ENCODE results near the gene HOXA13. TPM values are rescaled to one million over a fixed set of nuclear protein-coding genes. Genes with fewer than 3 reads are reported as not detected.
A peak's percentile ranks its signal among the peaks of the same experiment; 100 is the strongest.

Gene HOXA13
- total and polyA plus RNA-seq, 4 donors, result not detected

DNA sequence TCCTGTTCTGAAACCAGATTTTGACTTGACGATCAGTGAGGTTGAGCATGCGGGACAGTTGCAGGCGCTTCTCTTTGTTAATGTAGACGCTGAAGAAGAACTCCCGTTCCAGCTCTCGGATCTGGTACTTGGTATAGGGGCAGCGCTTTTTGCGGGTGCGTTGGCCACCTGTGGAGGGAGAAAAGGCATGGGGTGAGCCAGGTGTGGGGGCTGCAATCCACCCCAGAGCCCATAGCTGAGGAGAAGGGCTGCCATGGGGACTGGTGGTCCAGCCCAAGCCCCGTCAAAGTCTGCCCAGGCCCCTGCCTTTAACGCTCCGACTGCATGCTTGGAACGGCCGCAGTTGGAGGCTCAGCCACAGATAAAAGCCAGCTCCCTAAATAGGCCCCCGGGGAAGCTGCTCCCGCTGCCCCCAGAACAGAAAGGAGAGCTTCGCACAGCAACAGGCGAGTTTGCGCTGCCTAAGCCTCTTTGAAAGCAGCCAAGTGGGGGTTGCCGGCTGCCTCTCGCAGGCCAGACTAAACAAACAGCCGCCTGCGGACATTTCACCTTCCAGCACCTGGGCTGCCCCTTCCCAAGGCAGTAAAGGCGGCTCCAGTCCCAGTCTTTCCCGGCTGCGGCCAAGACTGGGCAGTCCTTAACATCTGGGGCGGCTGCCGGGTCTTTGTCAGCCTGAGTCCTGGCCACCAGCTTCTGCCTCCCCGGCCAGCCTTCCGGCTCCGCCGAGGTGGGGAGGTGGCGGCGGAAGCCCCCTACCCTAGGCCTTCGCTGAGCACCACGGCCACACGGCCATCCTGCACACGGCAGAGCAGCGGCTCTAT is 16.8 kb downstream of the HOXA13 start:
- H3K9ac ChIP-seq (ENCODE audit: insufficient read depth in 1 of 2, low read length in 2 of 2), result no peak overlapping the region
- peaks cover 0 to 19% (median 17%) of the 10 kb centered on the region in 5 donors for H3K4me1 ChIP-seq (ENCODE audit: control insufficient read depth in 5 of 5, insufficient read depth in 5 of 5, low read length in 5 of 5)

DNA sequence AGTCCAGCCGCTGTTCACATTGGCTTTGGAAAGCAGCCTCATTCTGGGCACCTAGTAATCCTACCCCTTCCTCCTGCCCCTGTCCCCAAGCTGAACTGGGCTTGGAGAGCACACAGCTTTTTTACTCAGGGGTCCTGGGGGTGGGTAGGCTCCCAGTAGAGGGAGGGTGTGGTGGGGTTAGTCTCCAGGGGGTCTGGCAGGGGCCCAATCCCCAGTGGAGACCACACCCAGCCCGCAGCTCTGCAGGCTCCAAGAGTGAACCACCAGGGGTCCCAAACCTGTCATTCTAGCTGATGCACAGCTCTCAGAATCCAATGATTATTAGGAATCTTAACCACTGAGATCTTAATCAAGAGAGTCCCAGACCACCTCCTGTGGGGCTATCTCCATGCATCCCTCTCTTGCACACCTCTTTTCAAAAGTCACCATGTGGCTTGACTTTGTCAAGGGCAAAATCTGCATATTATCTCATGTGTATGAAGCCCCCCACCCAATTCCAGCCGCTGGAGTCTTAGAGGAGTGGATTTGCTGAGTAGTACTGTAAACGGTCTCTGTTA is 17.5 kb downstream of the HOXA13 start:
- no peak for DNase-seq
- Histone ChIP-seq H3K9ac (ENCODE audit: insufficient read depth in 1 of 2, low read length in 2 of 2) (no peak overlapping the region), H3K4me3 (no peak overlapping the region), H3K9me3 (ENCODE audit: control insufficient read depth in 4 of 4, insufficient read depth in 3 of 4, low read length in 3 of 4) (peaks cover 0 to 8% (median 0%) of the 10 kb centered on the region in 4 donors), H3K4me1 (ENCODE audit: control insufficient read depth in 5 of 5, insufficient read depth in 5 of 5, low read length in 5 of 5) (peaks cover 0 to 19% (median 13%) of the 10 kb centered on the region in 5 donors), H3K36me3 (ENCODE audit: control insufficient read depth in 4 of 4, insufficient read depth in 4 of 4, low read length in 4 of 4) (no peaks in the 10 kb centered on the region), H3K27ac (ENCODE audit: low read depth in 1 of 2, low read length in 1 of 2) (no peak overlapping the region), H3K27me3 (ENCODE audit: control insufficient read depth in 3 of 3, insufficient read depth in 3 of 3, low read length in 2 of 3) (peaks cover 0 to 97% (median 89%) of the 10 kb centered on the region in 3 donors)
- WGBS, 2 donors, result 43 to 54% methylated on average over 4 of the region's 4 CpGs
- no peak for ATAC-seq (ENCODE audit: insufficient read depth, low FRiP score)
- TF ChIP-seq, protein P1, sequence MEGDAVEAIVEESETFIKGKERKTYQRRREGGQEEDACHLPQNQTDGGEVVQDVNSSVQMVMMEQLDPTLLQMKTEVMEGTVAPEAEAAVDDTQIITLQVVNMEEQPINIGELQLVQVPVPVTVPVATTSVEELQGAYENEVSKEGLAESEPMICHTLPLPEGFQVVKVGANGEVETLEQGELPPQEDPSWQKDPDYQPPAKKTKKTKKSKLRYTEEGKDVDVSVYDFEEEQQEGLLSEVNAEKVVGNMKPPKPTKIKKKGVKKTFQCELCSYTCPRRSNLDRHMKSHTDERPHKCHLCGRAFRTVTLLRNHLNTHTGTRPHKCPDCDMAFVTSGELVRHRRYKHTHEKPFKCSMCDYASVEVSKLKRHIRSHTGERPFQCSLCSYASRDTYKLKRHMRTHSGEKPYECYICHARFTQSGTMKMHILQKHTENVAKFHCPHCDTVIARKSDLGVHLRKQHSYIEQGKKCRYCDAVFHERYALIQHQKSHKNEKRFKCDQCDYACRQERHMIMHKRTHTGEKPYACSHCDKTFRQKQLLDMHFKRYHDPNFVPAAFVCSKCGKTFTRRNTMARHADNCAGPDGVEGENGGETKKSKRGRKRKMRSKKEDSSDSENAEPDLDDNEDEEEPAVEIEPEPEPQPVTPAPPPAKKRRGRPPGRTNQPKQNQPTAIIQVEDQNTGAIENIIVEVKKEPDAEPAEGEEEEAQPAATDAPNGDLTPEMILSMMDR (IDR thresholded peaks at IDR 0.05; ENCODE audit: control extremely low read depth, extremely low read depth), result no peak

More for the DNA sequence above, 16.8 kb downstream of the HOXA13 start:
- no peaks in the 10 kb centered on the region for H3K36me3 ChIP-seq (ENCODE audit: control insufficient read depth in 4 of 4, insufficient read depth in 4 of 4, low read length in 4 of 4)
- ATAC-seq (ENCODE audit: insufficient read depth, low FRiP score) (no peak), DNase-seq (peak in 1 of 3 donors; percentile 36)
- H3K27ac ChIP-seq (ENCODE audit: low read depth in 1 of 2, low read length in 1 of 2), result no peak overlapping the region
- peaks cover 0 to 11% (median 0%) of the 10 kb centered on the region in 4 donors for H3K9me3 ChIP-seq (ENCODE audit: control insufficient read depth in 4 of 4, insufficient read depth in 3 of 4, low read length in 3 of 4)
- no peak overlapping the region for H3K4me3 ChIP-seq
- H3K27me3 ChIP-seq (ENCODE audit: control insufficient read depth in 3 of 3, insufficient read depth in 3 of 3, low read length in 2 of 3), result peaks cover 0 to 97% (median 89%) of the 10 kb centered on the region in 3 donors
- TF ChIP-seq, protein P1 (IDR thresholded peaks at IDR 0.05; ENCODE audit: control extremely low read depth, extremely low read depth), result no peak
- 12 to 15% methylated on average over 39 of the region's 39 CpGs for WGBS, 2 donors

DNA sequence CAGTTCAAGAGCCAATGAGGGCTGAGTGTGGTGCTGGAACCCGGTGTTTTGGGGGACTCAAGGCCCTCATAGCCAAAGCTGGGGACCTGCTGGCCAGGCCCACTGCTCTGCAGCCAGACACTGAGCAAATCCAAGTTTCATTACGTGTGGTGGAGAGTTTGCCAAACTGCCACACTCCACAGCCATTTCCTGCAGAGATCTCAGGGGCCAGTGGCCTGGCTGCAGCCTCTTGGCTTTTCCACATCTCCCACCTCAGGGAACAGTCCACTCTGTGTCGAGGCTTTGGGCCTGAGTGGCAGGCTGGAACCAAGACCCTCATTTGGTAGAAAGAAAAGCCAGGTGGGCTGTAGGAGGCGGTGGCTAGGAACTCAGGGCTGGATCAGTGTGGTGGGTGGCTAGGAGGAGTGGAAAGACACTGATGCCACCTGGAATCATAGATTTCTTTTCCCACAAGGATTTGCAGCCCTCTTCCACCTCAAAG is 18.1 kb downstream of the HOXA13 start:
- Histone ChIP-seq H3K4me1 (ENCODE audit: control insufficient read depth in 5 of 5, insufficient read depth in 5 of 5, low read length in 5 of 5) (peaks cover 0 to 19% (median 13%) of the 10 kb centered on the region in 5 donors), H3K9me3 (ENCODE audit: control insufficient read depth in 4 of 4, insufficient read depth in 3 of 4, low read length in 3 of 4) (peaks cover 0 to 9% (median 0%) of the 10 kb centered on the region in 4 donors), H3K9ac (ENCODE audit: insufficient read depth in 1 of 2, low read length in 2 of 2) (no peak overlapping the region), H3K36me3 (ENCODE audit: control insufficient read depth in 4 of 4, insufficient read depth in 4 of 4, low read length in 4 of 4) (no peaks in the 10 kb centered on the region), H3K27ac (ENCODE audit: low read depth in 1 of 2, low read length in 1 of 2) (no peak overlapping the region), H3K27me3 (ENCODE audit: control insufficient read depth in 3 of 3, insufficient read depth in 3 of 3, low read length in 2 of 3) (peaks cover 0 to 97% (median 89%) of the 10 kb centered on the region in 3 donors), H3K4me3 (no peak overlapping the region)
- TF ChIP-seq, protein P1 (IDR thresholded peaks at IDR 0.05; ENCODE audit: control extremely low read depth, extremely low read depth), result no peak
- DNase-seq (peak in 1 of 3 donors; percentile 8), ATAC-seq (ENCODE audit: insufficient read depth, low FRiP score) (no peak)
- WGBS, 2 donors, result 73 to 77% methylated on average over 4 of the region's 4 CpGs

Data from lung (tissue), 12 donors.